Thymus (tissue), 11 donors: ENCODE data around the gene NOL6. TPM values are rescaled to one million over a fixed set of nuclear protein-coding genes. Genes with fewer than 3 reads are reported as not detected.

Experiments
- DNase-seq, 9 donors: peaks; one replicate each; pipeline ENCODE4 v3.0.0-alpha.2; 2013; ENCODE audit warnings: low spot score in 9 of 9, low read depth in 6 of 9, missing footprints in 1 of 9
- H3K27ac ChIP-seq, 2 donors: one replicate each; pipeline ENCODE4 v1.5.1; 2013; ENCODE audit warnings: control low read depth in 1 of 2, low read depth in 1 of 2, low read length in 1 of 2, mild to moderate bottlenecking in 1 of 2, moderate library complexity in 1 of 2
- H3K27me3 ChIP-seq, 2 donors: one replicate each; pipeline ENCODE4 v1.5.1; 2013; ENCODE audit warnings: low read length in 1 of 2; ENCODE audit not compliant: control insufficient read depth in 2 of 2, insufficient read depth in 1 of 2
- H3K36me3 ChIP-seq, 2 donors: one replicate each; pipeline ENCODE4 v1.5.1; 2013; ENCODE audit warnings: low read length in 1 of 2, mild to moderate bottlenecking in 1 of 2, moderate library complexity in 1 of 2; ENCODE audit not compliant: control insufficient read depth in 2 of 2, insufficient read depth in 2 of 2
- H3K4me1 ChIP-seq, 2 donors: one replicate each; pipeline ENCODE4 v1.5.1; 2013; ENCODE audit warnings: low read length in 2 of 2; ENCODE audit not compliant: control insufficient read depth in 2 of 2, insufficient read depth in 2 of 2
- H3K4me3 ChIP-seq, 2 donors: one replicate each; pipeline ENCODE4 v1.5.1; 2013; ENCODE audit warnings: low read length in 2 of 2, control low read depth in 1 of 2, mild to moderate bottlenecking in 1 of 2
- H3K9me3 ChIP-seq, 2 donors: one replicate each; pipeline ENCODE4 v1.5.1; 2013; ENCODE audit warnings: low read length in 1 of 2, mild to moderate bottlenecking in 1 of 2; ENCODE audit not compliant: control insufficient read depth in 2 of 2, insufficient read depth in 1 of 2
- WGBS: extraction: QIAGEN DNeasy Blood & Tissue Kit; methylation state at CpG from one replicate; pipeline ENCODE4 v1.1.7; 2013; 5-methylcytosine and 5-hydroxymethylcytosine counted together
- polyA plus RNA-seq: library from polyadenylated mRNA; stranded (reverse); fragments of 200-250 nt; gene quantifications from one replicate; pipeline ENCODE4 v1.2.3, GENCODE V29; 2013
- total RNA-seq: library from RNA; stranded (reverse); fragments of 120-200 nt; gene quantifications from one replicate; pipeline ENCODE4 v1.2.4, GENCODE V29; 2013
- donor health status: healthy.

NOL6 gene
- total and polyA plus RNA-seq, 2 donors: 12.0 to 29.5 TPM

DNA sequence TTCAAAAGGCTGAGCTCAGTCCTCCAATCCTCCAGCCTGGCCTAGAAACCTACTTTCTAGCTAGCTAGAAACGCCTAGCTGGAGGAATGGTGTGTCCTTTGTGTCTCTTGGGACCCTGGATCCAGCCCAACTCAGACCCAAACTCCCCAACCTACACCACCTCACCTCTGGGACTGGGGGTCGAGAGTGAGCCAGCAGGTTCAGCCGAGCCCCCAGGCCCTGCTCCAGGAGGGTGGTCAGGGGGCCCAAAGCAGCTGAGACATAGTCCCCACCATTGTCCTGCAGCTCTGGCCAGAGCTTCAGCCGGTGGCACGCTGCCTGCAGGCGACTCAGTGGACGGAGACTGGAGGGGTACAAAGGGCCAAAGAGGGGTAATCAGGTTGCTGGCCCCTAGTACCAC lies 6.2 kb downstream of the NOL6 start:
- H3K27me3 ChIP-seq: no peaks in the 10 kb centered on the region
- no peak overlapping the region for H3K4me3 ChIP-seq
- no peak for DNase-seq
- H3K4me1 ChIP-seq: peaks cover 1 to 33% of the 10 kb centered on the region in 2 donors
- WGBS: 97% methylated on average over 7 of the region's 7 CpGs
- peaks cover 80 to 89% of the 10 kb centered on the region in 2 donors for H3K36me3 ChIP-seq
- H3K9me3 ChIP-seq: no peaks in the 10 kb centered on the region
- H3K27ac ChIP-seq: no peak overlapping the region

DNA sequence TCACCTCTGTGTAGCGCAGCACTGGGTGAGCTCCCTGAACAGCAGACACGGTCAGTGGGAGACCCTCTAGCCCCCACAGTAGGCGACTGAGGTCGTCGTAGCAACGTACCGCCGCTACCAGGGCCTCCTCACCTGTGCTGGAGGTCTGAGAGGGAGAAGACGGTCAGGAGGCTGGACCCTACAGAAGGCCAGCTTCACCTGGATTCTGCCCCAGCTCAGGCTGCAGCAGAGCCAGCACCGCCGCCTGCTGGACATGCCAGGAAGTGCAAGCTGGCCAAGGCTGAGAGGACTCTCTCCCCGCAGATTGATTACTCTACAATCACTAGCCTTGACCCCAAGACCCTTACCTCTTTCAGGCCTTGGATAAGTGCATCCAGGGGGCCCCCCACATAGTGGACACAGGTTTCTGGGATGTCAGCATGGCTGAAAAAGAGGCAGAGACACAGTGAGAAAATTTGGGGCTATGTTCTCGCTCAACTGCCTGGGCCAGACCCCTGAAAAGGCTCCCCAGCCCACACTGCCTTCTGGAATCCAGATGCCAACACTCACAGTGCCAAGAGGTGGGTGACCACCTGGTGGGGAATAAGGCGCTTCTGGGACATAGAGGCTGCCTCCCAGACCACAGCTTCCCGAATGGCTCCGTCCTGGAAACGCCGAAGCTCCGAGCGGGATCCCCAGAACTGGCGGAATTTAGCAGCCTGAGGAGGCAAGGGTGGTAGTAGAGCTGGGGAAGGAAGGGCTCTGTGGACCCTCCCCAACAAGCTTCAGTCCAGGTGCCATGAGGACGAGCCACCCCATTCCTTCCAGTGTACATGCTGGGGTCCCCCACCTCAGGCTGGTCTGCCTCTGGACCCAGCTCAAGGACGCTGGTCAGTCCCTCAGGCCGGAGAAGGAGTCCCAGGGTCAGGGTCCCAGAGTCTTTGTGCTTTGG lies 6.9 kb downstream of the NOL6 start:
- Histone ChIP-seq H3K4me3 (no peak overlapping the region), H3K27me3 (no peaks in the 10 kb centered on the region), H3K36me3 (peaks cover 80 to 92% of the 10 kb centered on the region in 2 donors), H3K4me1 (peaks cover 0 to 30% of the 10 kb centered on the region in 2 donors), H3K9me3 (no peaks in the 10 kb centered on the region), H3K27ac (no peak overlapping the region)
- DNase-seq: peak in 3 of 9 donors; percentile 50 to 78 (median 69)
- WGBS: 89% methylated on average over 24 of the region's 24 CpGs

DNA sequence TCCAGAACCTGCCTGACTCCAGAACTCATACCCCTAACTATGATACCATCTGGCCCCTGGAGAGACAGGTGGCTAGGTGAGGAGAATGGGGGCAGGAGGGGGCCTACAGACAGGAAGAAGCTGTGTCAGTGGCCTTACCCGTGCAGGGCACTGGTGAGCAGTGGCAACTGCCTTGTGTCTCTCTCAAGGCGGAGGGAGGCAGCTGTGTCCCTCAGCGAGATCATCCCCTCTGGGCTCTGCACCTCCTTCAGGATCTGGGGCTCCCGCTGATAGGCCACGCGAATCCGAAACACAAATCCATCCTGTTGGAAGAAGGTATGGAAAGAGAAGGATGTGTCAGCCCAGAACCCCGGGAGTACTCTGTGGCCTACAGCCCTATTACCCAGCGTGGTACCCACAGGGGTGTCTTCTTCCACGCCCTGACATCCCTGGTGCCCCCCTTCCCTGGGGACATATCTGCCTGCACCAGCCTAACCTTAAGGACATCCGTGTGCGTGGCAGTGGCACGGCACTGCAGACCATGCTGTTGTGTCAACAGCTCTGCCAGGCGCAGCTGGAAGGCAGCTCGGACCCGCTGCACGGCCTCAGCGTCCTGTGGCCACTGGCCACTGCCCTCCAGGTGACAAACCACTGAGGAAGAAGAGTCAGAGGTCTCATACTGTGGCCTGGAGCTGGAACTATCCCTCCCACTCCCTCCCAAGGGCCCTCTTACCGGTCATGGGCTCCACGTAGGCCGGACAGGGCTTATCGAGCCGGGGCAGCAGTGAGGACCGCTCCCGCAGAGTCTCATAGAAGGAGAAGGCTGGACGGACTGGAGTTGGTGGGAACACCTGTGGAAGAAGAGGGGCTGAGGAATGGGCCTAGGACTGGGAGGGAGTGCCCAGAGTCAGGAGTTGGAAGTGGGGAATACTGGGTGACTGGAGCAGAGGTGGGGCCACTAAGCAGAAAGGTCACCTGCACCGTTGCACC lies 7.8 kb downstream of the NOL6 start:
- Histone ChIP-seq H3K27me3 (no peaks in the 10 kb centered on the region), H3K27ac (no peak overlapping the region), H3K4me3 (no peak overlapping the region), H3K4me1 (peaks cover 0 to 30% of the 10 kb centered on the region in 2 donors), H3K9me3 (no peaks in the 10 kb centered on the region), H3K36me3 (peaks cover 82 to 90% of the 10 kb centered on the region in 2 donors)
- 98% methylated on average over 27 of the region's 27 CpGs for WGBS
- DNase-seq: no peak

DNA sequence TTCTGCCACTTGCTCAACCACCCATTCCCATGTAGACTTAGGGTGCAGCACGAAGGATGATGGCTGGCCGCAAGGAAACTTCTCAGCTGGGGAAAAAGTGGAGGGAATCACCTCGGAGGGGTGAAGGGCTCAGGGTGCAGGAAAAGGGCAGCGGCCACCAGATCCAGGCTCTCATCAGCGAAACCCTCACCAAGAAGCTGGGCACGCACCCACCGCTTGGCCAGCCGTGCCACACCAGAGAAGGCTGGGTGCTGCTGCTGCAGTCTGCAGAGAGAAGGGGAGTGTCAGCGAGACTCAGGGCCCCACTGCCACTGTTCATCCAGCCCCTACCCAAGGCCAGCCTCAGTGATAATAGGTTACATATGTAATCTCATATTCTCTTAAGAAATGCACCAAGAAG lies 8.6 kb downstream of the NOL6 start:
- DNase-seq: no peak
- no peak overlapping the region for H3K27ac ChIP-seq

DNA sequence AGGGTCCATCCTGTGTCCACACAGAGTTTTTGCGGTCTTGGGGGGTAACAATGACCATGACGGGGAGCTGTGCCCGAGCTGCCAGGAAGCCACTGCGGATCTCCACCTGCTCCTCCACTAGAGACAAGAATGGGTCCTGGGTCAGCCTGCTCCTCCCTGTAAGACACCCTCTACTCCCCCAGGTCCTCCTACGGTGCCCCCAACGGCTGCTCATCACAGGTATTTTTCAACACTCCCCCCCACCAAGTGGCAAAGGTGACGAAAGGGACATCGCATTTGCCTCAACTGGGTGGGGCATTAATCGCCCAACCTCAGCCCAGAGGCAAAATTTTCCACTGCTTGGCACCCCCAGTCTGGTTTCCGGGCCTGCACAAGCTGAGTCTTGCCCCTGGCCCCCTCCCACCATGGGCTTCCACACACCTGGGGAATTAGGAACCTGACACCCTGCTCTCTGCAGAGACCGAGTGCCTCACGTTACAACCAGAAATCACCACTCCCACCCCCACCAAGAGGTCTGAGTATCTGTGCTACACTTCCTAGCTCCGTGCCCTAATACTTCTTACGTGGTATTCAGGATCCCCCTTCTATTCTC lies 9.6 kb downstream of the NOL6 start:
- WGBS: 94% methylated on average over 14 of the region's 14 CpGs
- Histone ChIP-seq H3K4me3 (no peak overlapping the region), H3K27ac (peak overlapping the region in 1 of 2 donors; percentile 54), H3K9me3 (no peaks in the 10 kb centered on the region), H3K4me1 (peaks cover 3 to 43% of the 10 kb centered on the region in 2 donors), H3K36me3 (peaks cover 81 to 86% of the 10 kb centered on the region in 2 donors), H3K27me3 (no peaks in the 10 kb centered on the region)
- DNase-seq: no peak

More for the DNA sequence above, 8.6 kb downstream of the NOL6 start:
- H3K9me3 ChIP-seq: no peaks in the 10 kb centered on the region
- peaks cover 0 to 33% of the 10 kb centered on the region in 2 donors for H3K4me1 ChIP-seq
- WGBS: 98% methylated on average over 9 of the region's 9 CpGs
- no peaks in the 10 kb centered on the region for H3K27me3 ChIP-seq
- H3K4me3 ChIP-seq: no peak overlapping the region
- H3K36me3 ChIP-seq: peaks cover 88 to 95% of the 10 kb centered on the region in 2 donors

DNA sequence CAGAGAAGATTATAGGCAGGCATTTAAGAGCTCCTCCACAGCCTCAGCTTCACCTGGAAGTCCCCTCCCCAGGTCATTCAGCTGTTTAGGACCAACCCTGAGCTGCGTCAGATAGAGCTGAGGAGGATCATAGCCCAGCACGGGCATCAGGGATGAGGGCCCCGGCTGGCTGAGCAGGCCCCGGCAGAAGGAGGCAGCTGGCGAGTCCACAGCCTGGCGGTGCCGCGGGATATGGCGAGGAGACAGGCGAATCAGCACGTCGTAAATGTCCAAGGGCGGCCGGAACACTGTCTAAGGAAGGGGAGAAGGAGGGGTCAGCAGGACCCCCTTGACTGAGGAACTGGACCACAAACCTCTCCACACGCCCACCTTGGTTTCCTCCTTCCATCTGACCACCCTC lies 10.6 kb downstream of the NOL6 start:
- H3K36me3 ChIP-seq: peaks cover 71 to 76% of the 10 kb centered on the region in 2 donors
- WGBS: 98% methylated on average over 15 of the region's 15 CpGs
- H3K27ac ChIP-seq: no peak overlapping the region
- H3K4me3 ChIP-seq: no peak overlapping the region
- no peak for DNase-seq
- H3K27me3 ChIP-seq: no peaks in the 10 kb centered on the region
- H3K9me3 ChIP-seq: no peaks in the 10 kb centered on the region
- H3K4me1 ChIP-seq: peaks cover 5 to 53% of the 10 kb centered on the region in 2 donors

DNA sequence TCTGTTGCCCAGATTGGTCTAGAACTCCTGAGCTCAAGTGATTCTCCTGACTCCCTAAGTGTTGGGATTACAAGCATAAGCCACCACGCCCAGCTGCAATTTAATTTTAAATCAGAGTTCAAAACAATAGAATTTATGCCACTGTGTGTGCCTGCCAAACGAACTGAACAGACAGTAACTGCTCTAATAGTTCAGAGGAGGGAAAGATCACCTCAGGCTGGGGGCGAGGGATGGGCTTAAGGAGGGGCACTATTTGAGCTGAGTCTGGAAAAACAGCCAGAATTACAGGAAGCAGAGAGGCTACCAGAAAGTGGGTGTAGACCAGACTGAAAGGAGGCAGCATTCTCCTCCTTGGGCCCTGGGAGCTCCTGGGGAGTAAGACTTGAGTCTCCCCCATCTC lies 12.2 kb downstream of the NOL6 start:
- Histone ChIP-seq H3K4me1 (peaks cover 15 to 64% of the 10 kb centered on the region in 2 donors), H3K4me3 (no peak overlapping the region), H3K27me3 (no peaks in the 10 kb centered on the region), H3K36me3 (peaks cover 55 to 62% of the 10 kb centered on the region in 2 donors), H3K27ac (no peak overlapping the region), H3K9me3 (no peaks in the 10 kb centered on the region)
- 95% methylated on average over 3 of the region's 3 CpGs for WGBS
- no peak for DNase-seq

DNA sequence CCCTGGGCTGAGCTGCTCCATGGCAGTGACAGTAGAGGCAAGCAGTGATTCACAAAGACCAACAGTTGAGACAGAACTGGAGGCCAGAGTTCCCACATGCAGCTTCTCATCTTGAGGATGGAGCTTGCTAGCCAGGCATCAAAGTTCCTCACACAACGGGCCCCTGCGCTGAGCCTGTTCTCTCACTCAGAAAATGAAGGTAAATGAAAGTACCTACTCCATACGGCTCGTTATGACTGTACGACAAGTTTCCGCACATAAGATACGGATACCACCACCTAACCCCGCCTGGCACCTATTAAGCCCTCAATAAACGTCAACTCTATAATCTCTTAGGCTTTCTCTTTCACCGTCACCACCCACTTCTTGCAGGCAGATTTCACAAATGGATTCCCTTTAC lies 12.9 kb downstream of the NOL6 start:
- Histone ChIP-seq H3K27me3 (no peaks in the 10 kb centered on the region), H3K4me1 (peaks cover 19 to 63% of the 10 kb centered on the region in 2 donors), H3K4me3 (no peak overlapping the region), H3K9me3 (no peaks in the 10 kb centered on the region), H3K36me3 (peaks cover 49 to 55% of the 10 kb centered on the region in 2 donors), H3K27ac (no peak overlapping the region)
- DNase-seq: no peak
- WGBS: 98% methylated on average over 10 of the region's 10 CpGs
